ENCODE data around the gene EDDM13. TPM values are rescaled to one million over a fixed set of nuclear protein-coding genes. Genes with fewer than 3 reads are reported as not detected.

The EDDM13 gene
- total and polyA plus RNA-seq, 2 of the 13 experiments (the other 11 are each of a cell fraction or from before 2014, with no cell fraction given) = not detected

- TF ChIP-seq MNT (IDR thresholded peaks at IDR 0.05) (no peak), KLF6 (CRISPR knock-in tag; IDR thresholded peaks at IDR 0.05) (no peak), ZNF329 (CRISPR knock-in tag; IDR thresholded peaks at IDR 0.05; ENCODE audit: low read depth) (no peak), ZNF597 (CRISPR knock-in tag; IDR thresholded peaks at IDR 0.05) (no peak), ZNF839 (CRISPR knock-in tag; IDR thresholded peaks at IDR 0.05; ENCODE audit: borderline replicate concordance) (peak; percentile 100), RFX1 (IDR thresholded peaks at IDR 0.05) (peak; percentile 79), SOX6 (IDR thresholded peaks at IDR 0.05) (no peak), SOX6 (CRISPR knock-in tag; IDR thresholded peaks at IDR 0.05) (no peak; the same call in 1 of the 2 replicates), PLRG1 (conservative IDR thresholded peaks at IDR 0.05) (no peak), ZNF282 (IDR thresholded peaks at IDR 0.05; ENCODE audit: partially characterized antibody) (no peak), PRDM10 (CRISPR knock-in tag; IDR thresholded peaks at IDR 0.05; ENCODE audit: low read depth) (0 out of 2 replicates have a peak, but pooled peaks have one; percentile 8), ZNF446 (CRISPR knock-in tag; IDR thresholded peaks at IDR 0.05) (peak; percentile 53; the same call in 1 of the 2 replicates), SOX5 (CRISPR knock-in tag; IDR thresholded peaks at IDR 0.05; ENCODE audit: borderline replicate concordance) (no peak; the same call in 1 of the 2 replicates), HNF4G (IDR thresholded peaks at IDR 0.05; ENCODE audit: borderline replicate concordance, low read depth, low read length) (no peak), HNF4G (CRISPR knock-in tag; IDR thresholded peaks at IDR 0.05; ENCODE audit: borderline replicate concordance, low read depth) (no peak), TBL1XR1 (IDR thresholded peaks at IDR 0.05; ENCODE audit: borderline replicate concordance, low read length, partially characterized antibody) (peak; percentile 6), JDP2 (CRISPR knock-in tag; IDR thresholded peaks at IDR 0.05; ENCODE audit: borderline replicate concordance) (no peak), NFATC3 (CRISPR knock-in tag; IDR thresholded peaks at IDR 0.05) (0 out of 2 replicates have a peak, but pooled peaks have one; percentile 2), PHF8 (CRISPR knock-in tag; IDR thresholded peaks at IDR 0.05) (peak; percentile 93), SRSF4 (IDR thresholded peaks at IDR 0.05; ENCODE audit: low read depth, low read length, poor library complexity, severe bottlenecking) (no peak), SIN3B (IDR thresholded peaks at IDR 0.05; ENCODE audit: low read length) (no peak), PCBP1 (IDR thresholded peaks at IDR 0.05; ENCODE audit: borderline replicate concordance, low read depth, low read length) (no peak), RBAK (CRISPR knock-in tag; IDR thresholded peaks at IDR 0.05) (no peak), ISX (CRISPR knock-in tag; conservative IDR thresholded peaks at IDR 0.05) (no peak)
- TF ChIP-seq, protein P1, sequence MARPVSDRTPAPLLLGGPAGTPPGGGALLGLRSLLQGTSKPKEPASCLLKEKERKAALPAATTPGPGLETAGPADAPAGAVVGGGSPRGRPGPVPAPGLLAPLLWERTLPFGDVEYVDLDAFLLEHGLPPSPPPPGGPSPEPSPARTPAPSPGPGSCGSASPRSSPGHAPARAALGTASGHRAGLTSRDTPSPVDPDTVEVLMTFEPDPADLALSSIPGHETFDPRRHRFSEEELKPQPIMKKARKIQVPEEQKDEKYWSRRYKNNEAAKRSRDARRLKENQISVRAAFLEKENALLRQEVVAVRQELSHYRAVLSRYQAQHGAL (CRISPR knock-in tag; IDR thresholded peaks at IDR 0.05; ENCODE audit: not compliant biosample characterization) = no peak
Measured at GRCh38 chr19:56314381-56315076, 42.0 kb downstream of the EDDM13 start, which contains the start of gene ZSCAN5A (continued).
